Peyer's patch (tissue), 4 donors: Measurements from ENCODE around the gene TCF7.
A peak's percentile ranks its signal among the peaks of the same experiment; 100 is the strongest.

Source experiments
- CTCF ChIP-seq, 6 experiments: fragments of 450-650 bp in 4 of 6; fragments of 200-600 bp in 2 of 6; sonication (generic) in 1 of 6; IDR thresholded peaks; one replicate each; pipeline ENCODE4 v1.5.1; 2017 to 2019; ENCODE audit warnings: antibody characterized with exemption in 6 of 6, mild to moderate bottlenecking in 3 of 6, moderate library complexity in 1 of 6
- POLR2A ChIP-seq, 2 donors: fragments of 450-650 bp; IDR thresholded peaks; one replicate each; pipeline ENCODE4 v1.5.1; 2017; ENCODE audit warnings: antibody characterized with exemption in 2 of 2, mild to moderate bottlenecking in 2 of 2, moderate library complexity in 2 of 2

- TF ChIP-seq CTCF (IDR thresholded peaks at IDR 0.05), result no peak
- peak in 1 of 2 donors; percentile 8 for TF ChIP-seq POLR2A (IDR thresholded peaks at IDR 0.05)
Observed at GRCh38 chr5:134114886-134115805, 665 bp downstream of the TCF7 start.
